GM12878 (cell line): ENCODE measurements around the gene LRP5. TPM values are rescaled to one million over a fixed set of nuclear protein-coding genes. Genes with fewer than 3 reads are reported as not detected.

Experiments used
- ATAC-seq: fragments of 200-7000 bp; cut with Tn5 transposase; 3 replicates; pipeline ENCODE4 v1.9.1; 2020; ENCODE audit warnings: mild to moderate bottlenecking, moderate library complexity
- BruUV-seq: library from RNA; stranded (reverse); fragments of 400-500 nt; replicated peaks from 2 replicates; lab custom pipeline; 2021; lab: Mats Ljungman, UMichigan
- CTCF ChIA-PET: fragments of 300-600 bp; sonication (Branson Sonifier 250); formaldehyde crosslinking; extraction: SDS; loops from one replicate; lab custom pipeline; 2021; ENCODE audit warnings: inconsistent platforms; lab: Yijun Ruan, JAX
- POLR2A ChIA-PET: fragments of 350-600 bp; formaldehyde crosslinking; extraction: SDS; loops from one replicate; lab custom pipeline; 2021; ENCODE audit warnings: inconsistent platforms; lab: Charles Lee
- RAD21 ChIA-PET: fragments of 300-600 bp; sonication (Branson Sonifier 250); formaldehyde crosslinking; loops from one replicate; lab custom pipeline; 2023; ENCODE audit warnings: antibody characterized with exemption; ENCODE audit not compliant: unreplicated experiment; lab: Charles Lee
- SMC1A ChIA-PET: fragments of 300-600 bp; sonication (Branson Sonifier 250); formaldehyde crosslinking; loops from one replicate; lab custom pipeline; 2023; ENCODE audit not compliant: unreplicated experiment, uncharacterized antibody; lab: Charles Lee
- DNase-seq: peaks from one replicate; pipeline ENCODE4 v3.0.0-alpha.2; 2011; ENCODE audit warnings: low read depth, low spot score
- FAIRE-seq: peaks from 3 replicates; lab custom pipeline; 2011; peaks lifted over from hg19 to GRCh38; lab: Jason Lieb, UNC
- H2AFZ ChIP-seq: 2 replicates; pipeline ENCODE4 v1.6.0; 2011; ENCODE audit warnings: low read depth, low read length, control low read depth; ENCODE audit not compliant: control insufficient read depth
- H3K27ac ChIP-seq: 2 replicates; pipeline ENCODE4 v1.5.1; 2011; ENCODE audit warnings: control low read depth; ENCODE audit not compliant: control insufficient read depth, insufficient read depth
- H3K27me3 ChIP-seq, 2 experiments: replicated peaks in 1 of 2; 2 replicates each; pipeline versions ENCODE4 v1.6.0 to v1.6.1; 2011; ENCODE audit warnings: low read length in 1 of 2; ENCODE audit not compliant: control insufficient read depth in 2 of 2, insufficient read depth in 2 of 2
- H3K36me3 ChIP-seq, 2 experiments: 2 replicates each; pipeline ENCODE4 v1.5.1; 2011; ENCODE audit warnings: low read length in 1 of 2; ENCODE audit not compliant: control insufficient read depth in 2 of 2, insufficient read depth in 2 of 2
- H3K4me1 ChIP-seq: 2 replicates; pipeline ENCODE4 v1.6.1; 2011; ENCODE audit warnings: mild to moderate bottlenecking, low read length, moderate library complexity, mixed read lengths; ENCODE audit not compliant: control insufficient read depth, insufficient read depth
- H3K4me2 ChIP-seq: 2 replicates; pipeline ENCODE4 v1.6.0; 2011; ENCODE audit warnings: control low read depth; ENCODE audit not compliant: control insufficient read depth, insufficient read depth
- H3K4me3 ChIP-seq: fragments of 200-600 bp; sonication (generic); 2 replicates; pipeline ENCODE4 v1.5.1; 2016
- H3K79me2 ChIP-seq: 2 replicates; pipeline ENCODE4 v1.6.0; 2011; ENCODE audit warnings: low read length; ENCODE audit not compliant: control insufficient read depth, insufficient read depth
- H3K9ac ChIP-seq: 2 replicates; pipeline ENCODE4 v1.8.0; 2011; ENCODE audit warnings: low read length, control low read depth, mixed read lengths; ENCODE audit not compliant: control insufficient read depth, insufficient read depth
- H3K9me3 ChIP-seq: replicated peaks from 3 replicates; pipeline ENCODE4 v1.5.1; 2011; ENCODE audit warnings: mild to moderate bottlenecking, low read length; ENCODE audit not compliant: control insufficient read depth, insufficient read depth
- H4K20me1 ChIP-seq: 2 replicates; pipeline ENCODE4 v1.6.0; 2011; ENCODE audit not compliant: control insufficient read depth, insufficient read depth
- EGR1 ChIP-seq, 2 experiments: IDR thresholded peaks; 1 replicate in 1 of 2; 2 replicates in 1 of 2; pipeline ENCODE4 v1.6.1; 2011 to 2012; ENCODE audit warnings: low read depth in 2 of 2, low read length in 2 of 2, borderline replicate concordance in 1 of 2, mild to moderate bottlenecking in 1 of 2, moderate library complexity in 1 of 2
- MTA3 ChIP-seq: IDR thresholded peaks from 2 replicates; pipeline ENCODE4 v1.6.1; 2012; ENCODE audit warnings: low read length, inconsistent platforms, borderline replicate concordance
- NFYB ChIP-seq: IDR thresholded peaks from 2 replicates; pipeline ENCODE4 v1.6.1; 2011; ENCODE audit warnings: low read depth, mild to moderate bottlenecking, low read length, improper control_type of control experiment, moderate library complexity; ENCODE audit not compliant: insufficient read depth
- PAX8 ChIP-seq: fragments of 450-650 bp; IDR thresholded peaks from 2 replicates; pipeline ENCODE4 v1.6.1; 2017; ENCODE audit warnings: mild to moderate bottlenecking, moderate library complexity
- ZNF207 ChIP-seq: fragments of 450-650 bp; IDR thresholded peaks from 2 replicates; pipeline ENCODE4 v1.6.1; 2014; ENCODE audit warnings: antibody characterized with exemption, mild to moderate bottlenecking, borderline replicate concordance
- ZNF217 ChIP-seq: fragments of 450-650 bp; IDR thresholded peaks from 2 replicates; pipeline ENCODE4 v1.6.1; 2017; ENCODE audit warnings: antibody characterized with exemption, mild to moderate bottlenecking
- ZSCAN29 ChIP-seq: fragments of 450-650 bp; IDR thresholded peaks from 2 replicates; pipeline ENCODE4 v1.6.1; 2017; ENCODE audit warnings: mild to moderate bottlenecking, moderate library complexity
- WGBS: methylation state at CpG from one replicate; pipeline ENCODE4 v1.1.6; 2016; ENCODE audit warnings: low lambda C conversion rate; ENCODE audit not compliant: insufficient replicate concordance, insufficient coverage; ENCODE audit errors: missing lambda C conversion rate; 5-methylcytosine and 5-hydroxymethylcytosine counted together
- in situ Hi-C: fragments of 300-500 bp; cut with MboI; formaldehyde crosslinking; loops from 9 replicates; pipeline ENCODE4 v1.14.3; 2018; ENCODE audit warnings: mixed read lengths
- intact Hi-C: fragments of 100-400 bp; cut with micrococcal nuclease; formaldehyde crosslinking; loops from one replicate; pipeline ENCODE4 v1.14.2; 2022; ENCODE audit not compliant: unreplicated experiment
- polyA plus RNA-seq, 11 experiments: library from polyadenylated mRNA; depleted of rRNA in 4 of 11; unstranded in 6 of 11; stranded (reverse) in 5 of 11; fragments of >200 nt; fragmentation: Nextera tagmentation in 4 of 11; fragmentation: Illumina TruSeq in 1 of 11; extraction: Ambion mirVana in 4 of 11; extraction: Trizol in 1 of 11; gene quantifications; 1 replicate in 1 of 11; 2 replicates in 10 of 11; pipeline versions ENCODE4 v1.2.1 to v1.2.3, GENCODE V29; 2011 to 2016; ENCODE audit warnings: inconsistent platforms in 2 of 11, missing spikeins in 2 of 11, low read depth in 1 of 11
- total RNA-seq, 4 experiments: library from RNA; depleted of rRNA in 3 of 4; stranded (reverse); fragments of >200 nt in 3 of 4; fragmentation: Illumina TruSeq in 1 of 4; extraction: Trizol in 1 of 4; gene quantifications; 2 replicates each; pipeline versions ENCODE4 v1.2.1 to v1.2.3, GENCODE V29; 2013 to 2021
- TF ChIP-seq, protein P1 (sequence below): fragments of 450-650 bp; IDR thresholded peaks from 2 replicates; pipeline ENCODE4 v1.6.1; 2018; ENCODE audit warnings: mild to moderate bottlenecking, low read depth, moderate library complexity; ENCODE audit not compliant: partially characterized antibody
- TF ChIP-seq, protein P2 (sequence below): fragments of 450-650 bp; IDR thresholded peaks from 2 replicates; pipeline ENCODE4 v1.6.1; 2017; ENCODE audit warnings: antibody characterized with exemption, mild to moderate bottlenecking, moderate library complexity
- TF ChIP-seq, protein P3 (sequence below), 3 experiments: IDR thresholded peaks in 2 of 3; conservative IDR thresholded peaks in 1 of 3; 2 replicates each; pipeline ENCODE4 v1.5.1; 2011; ENCODE audit warnings: low read depth in 3 of 3, low read length in 3 of 3, mild to moderate bottlenecking in 3 of 3, control low read depth in 2 of 3, moderate library complexity in 2 of 3, inconsistent platforms in 1 of 3, mixed read lengths in 1 of 3; ENCODE audit not compliant: control insufficient read depth in 2 of 3, insufficient read depth in 1 of 3; ENCODE audit errors: extremely low read depth in 1 of 3
- TF ChIP-seq, protein P4 (sequence below): IDR thresholded peaks from 2 replicates; pipeline ENCODE4 v1.6.1; 2012; ENCODE audit warnings: improper control_type of control experiment, low read depth, low read length; ENCODE audit not compliant: insufficient replicate concordance

Gene LRP5
- total and polyA plus RNA-seq, 10 of the 15 experiments (the other 5 are each of a cell fraction or from before 2014, with no cell fraction given): 0.37 to 34.0 (median 6.6) TPM

DNA sequence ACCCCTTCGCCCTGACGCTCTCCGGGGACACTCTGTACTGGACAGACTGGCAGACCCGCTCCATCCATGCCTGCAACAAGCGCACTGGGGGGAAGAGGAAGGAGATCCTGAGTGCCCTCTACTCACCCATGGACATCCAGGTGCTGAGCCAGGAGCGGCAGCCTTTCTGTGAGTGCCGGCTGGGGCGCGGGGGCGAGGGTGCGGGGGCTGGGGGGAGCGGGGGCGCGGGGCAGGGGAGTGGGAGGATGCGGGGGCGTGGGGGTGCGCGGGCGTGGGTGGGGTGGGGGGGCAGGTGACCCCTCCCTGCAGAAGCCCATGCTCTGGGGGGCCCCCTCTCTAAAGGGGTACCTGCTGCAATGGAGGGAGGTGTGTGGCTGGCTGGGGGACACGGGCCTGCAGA lies 51.4 kb downstream of the LRP5 start:
- H3K9ac ChIP-seq: no peak overlapping the region
- no peak overlapping the region for H3K27ac ChIP-seq
- peaks cover 9% of the 10 kb centered on the region for H3K4me1 ChIP-seq
- FAIRE-seq: no peak
- H3K36me3 ChIP-seq: peaks cover 0 to 14% of the 10 kb centered on the region in 2 experiments; a peak in 3 of 4 replicates
- H3K4me2 ChIP-seq: no peak overlapping the region
- no peak for DNase-seq
- POLR2A ChIA-PET: no interaction called here
- RAD21 ChIA-PET: no interaction called here
- in situ Hi-C loops: no loop called here
- intact Hi-C loops: no loop called here
- SMC1A ChIA-PET: no interaction called here
- ATAC-seq: no peak
- no peaks in the 10 kb centered on the region for H3K27me3 ChIP-seq
- H4K20me1 ChIP-seq: no peaks in the 10 kb centered on the region
- H2AFZ ChIP-seq: no peak overlapping the region
- H3K4me3 ChIP-seq: no peak overlapping the region
- peaks cover 2% of the 10 kb centered on the region; the same call in 2 of the 3 replicates for H3K9me3 ChIP-seq
- BruUV-seq: no TSS peak
- H3K79me2 ChIP-seq: no peaks in the 10 kb centered on the region
- 72% methylated on average over 15 of the region's 20 CpGs for WGBS
- CTCF ChIA-PET: no interaction called here
- no peak for TF ChIP-seq MTA3
- TF ChIP-seq NFYB: no peak
- TF ChIP-seq, protein P1, sequence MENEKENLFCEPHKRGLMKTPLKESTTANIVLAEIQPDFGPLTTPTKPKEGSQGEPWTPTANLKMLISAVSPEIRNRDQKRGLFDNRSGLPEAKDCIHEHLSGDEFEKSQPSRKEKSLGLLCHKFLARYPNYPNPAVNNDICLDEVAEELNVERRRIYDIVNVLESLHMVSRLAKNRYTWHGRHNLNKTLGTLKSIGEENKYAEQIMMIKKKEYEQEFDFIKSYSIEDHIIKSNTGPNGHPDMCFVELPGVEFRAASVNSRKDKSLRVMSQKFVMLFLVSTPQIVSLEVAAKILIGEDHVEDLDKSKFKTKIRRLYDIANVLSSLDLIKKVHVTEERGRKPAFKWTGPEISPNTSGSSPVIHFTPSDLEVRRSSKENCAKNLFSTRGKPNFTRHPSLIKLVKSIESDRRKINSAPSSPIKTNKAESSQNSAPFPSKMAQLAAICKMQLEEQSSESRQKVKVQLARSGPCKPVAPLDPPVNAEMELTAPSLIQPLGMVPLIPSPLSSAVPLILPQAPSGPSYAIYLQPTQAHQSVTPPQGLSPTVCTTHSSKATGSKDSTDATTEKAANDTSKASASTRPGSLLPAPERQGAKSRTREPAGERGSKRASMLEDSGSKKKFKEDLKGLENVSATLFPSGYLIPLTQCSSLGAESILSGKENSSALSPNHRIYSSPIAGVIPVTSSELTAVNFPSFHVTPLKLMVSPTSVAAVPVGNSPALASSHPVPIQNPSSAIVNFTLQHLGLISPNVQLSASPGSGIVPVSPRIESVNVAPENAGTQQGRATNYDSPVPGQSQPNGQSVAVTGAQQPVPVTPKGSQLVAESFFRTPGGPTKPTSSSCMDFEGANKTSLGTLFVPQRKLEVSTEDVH: no peak
- TF ChIP-seq, protein P2, sequence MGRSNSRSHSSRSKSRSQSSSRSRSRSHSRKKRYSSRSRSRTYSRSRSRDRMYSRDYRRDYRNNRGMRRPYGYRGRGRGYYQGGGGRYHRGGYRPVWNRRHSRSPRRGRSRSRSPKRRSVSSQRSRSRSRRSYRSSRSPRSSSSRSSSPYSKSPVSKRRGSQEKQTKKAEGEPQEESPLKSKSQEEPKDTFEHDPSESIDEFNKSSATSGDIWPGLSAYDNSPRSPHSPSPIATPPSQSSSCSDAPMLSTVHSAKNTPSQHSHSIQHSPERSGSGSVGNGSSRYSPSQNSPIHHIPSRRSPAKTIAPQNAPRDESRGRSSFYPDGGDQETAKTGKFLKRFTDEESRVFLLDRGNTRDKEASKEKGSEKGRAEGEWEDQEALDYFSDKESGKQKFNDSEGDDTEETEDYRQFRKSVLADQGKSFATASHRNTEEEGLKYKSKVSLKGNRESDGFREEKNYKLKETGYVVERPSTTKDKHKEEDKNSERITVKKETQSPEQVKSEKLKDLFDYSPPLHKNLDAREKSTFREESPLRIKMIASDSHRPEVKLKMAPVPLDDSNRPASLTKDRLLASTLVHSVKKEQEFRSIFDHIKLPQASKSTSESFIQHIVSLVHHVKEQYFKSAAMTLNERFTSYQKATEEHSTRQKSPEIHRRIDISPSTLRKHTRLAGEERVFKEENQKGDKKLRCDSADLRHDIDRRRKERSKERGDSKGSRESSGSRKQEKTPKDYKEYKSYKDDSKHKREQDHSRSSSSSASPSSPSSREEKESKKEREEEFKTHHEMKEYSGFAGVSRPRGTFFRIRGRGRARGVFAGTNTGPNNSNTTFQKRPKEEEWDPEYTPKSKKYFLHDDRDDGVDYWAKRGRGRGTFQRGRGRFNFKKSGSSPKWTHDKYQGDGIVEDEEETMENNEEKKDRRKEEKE: no peak
- TF ChIP-seq EGR1 (IDR thresholded peaks at IDR 0.05; ENCODE audit: borderline replicate concordance in 1 of 2, low read depth in 2 of 2, low read length in 2 of 2): no peak
- TF ChIP-seq, protein P3, sequence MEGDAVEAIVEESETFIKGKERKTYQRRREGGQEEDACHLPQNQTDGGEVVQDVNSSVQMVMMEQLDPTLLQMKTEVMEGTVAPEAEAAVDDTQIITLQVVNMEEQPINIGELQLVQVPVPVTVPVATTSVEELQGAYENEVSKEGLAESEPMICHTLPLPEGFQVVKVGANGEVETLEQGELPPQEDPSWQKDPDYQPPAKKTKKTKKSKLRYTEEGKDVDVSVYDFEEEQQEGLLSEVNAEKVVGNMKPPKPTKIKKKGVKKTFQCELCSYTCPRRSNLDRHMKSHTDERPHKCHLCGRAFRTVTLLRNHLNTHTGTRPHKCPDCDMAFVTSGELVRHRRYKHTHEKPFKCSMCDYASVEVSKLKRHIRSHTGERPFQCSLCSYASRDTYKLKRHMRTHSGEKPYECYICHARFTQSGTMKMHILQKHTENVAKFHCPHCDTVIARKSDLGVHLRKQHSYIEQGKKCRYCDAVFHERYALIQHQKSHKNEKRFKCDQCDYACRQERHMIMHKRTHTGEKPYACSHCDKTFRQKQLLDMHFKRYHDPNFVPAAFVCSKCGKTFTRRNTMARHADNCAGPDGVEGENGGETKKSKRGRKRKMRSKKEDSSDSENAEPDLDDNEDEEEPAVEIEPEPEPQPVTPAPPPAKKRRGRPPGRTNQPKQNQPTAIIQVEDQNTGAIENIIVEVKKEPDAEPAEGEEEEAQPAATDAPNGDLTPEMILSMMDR (IDR thresholded peaks at IDR 0.05 in 2 of 3, conservative IDR thresholded peaks at IDR 0.05 in 1 of 3; ENCODE audit: control insufficient read depth in 2 of 3, extremely low read depth in 1 of 3, insufficient read depth in 1 of 3, low read depth in 3 of 3, low read length in 3 of 3): no peak
- TF ChIP-seq ZNF217: no peak
- TF ChIP-seq ZNF207: no peak
- TF ChIP-seq PAX8: no peak
- no peak for TF ChIP-seq ZSCAN29
- TF ChIP-seq, protein P4, sequence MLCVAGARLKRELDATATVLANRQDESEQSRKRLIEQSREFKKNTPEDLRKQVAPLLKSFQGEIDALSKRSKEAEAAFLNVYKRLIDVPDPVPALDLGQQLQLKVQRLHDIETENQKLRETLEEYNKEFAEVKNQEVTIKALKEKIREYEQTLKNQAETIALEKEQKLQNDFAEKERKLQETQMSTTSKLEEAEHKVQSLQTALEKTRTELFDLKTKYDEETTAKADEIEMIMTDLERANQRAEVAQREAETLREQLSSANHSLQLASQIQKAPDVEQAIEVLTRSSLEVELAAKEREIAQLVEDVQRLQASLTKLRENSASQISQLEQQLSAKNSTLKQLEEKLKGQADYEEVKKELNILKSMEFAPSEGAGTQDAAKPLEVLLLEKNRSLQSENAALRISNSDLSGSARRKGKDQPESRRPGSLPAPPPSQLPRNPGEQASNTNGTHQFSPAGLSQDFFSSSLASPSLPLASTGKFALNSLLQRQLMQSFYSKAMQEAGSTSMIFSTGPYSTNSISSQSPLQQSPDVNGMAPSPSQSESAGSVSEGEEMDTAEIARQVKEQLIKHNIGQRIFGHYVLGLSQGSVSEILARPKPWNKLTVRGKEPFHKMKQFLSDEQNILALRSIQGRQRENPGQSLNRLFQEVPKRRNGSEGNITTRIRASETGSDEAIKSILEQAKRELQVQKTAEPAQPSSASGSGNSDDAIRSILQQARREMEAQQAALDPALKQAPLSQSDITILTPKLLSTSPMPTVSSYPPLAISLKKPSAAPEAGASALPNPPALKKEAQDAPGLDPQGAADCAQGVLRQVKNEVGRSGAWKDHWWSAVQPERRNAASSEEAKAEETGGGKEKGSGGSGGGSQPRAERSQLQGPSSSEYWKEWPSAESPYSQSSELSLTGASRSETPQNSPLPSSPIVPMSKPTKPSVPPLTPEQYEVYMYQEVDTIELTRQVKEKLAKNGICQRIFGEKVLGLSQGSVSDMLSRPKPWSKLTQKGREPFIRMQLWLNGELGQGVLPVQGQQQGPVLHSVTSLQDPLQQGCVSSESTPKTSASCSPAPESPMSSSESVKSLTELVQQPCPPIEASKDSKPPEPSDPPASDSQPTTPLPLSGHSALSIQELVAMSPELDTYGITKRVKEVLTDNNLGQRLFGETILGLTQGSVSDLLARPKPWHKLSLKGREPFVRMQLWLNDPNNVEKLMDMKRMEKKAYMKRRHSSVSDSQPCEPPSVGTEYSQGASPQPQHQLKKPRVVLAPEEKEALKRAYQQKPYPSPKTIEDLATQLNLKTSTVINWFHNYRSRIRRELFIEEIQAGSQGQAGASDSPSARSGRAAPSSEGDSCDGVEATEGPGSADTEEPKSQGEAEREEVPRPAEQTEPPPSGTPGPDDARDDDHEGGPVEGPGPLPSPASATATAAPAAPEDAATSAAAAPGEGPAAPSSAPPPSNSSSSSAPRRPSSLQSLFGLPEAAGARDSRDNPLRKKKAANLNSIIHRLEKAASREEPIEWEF: no peak
